B cell (primary cell): ENCODE results near the gene LRRC40. TPM values are rescaled to one million over a fixed set of nuclear protein-coding genes. Genes with fewer than 3 reads are reported as not detected.

Experiments
- ATAC-seq: fragments of 200-7000 bp; cut with Tn5 transposase; one replicate; pipeline ENCODE4 v1.10.0; 2021; ENCODE audit warnings: low read depth, mild to moderate bottlenecking, moderate number of reproducible peaks, moderate library complexity
- CTCF ChIA-PET: fragments of 350-600 bp; sonication (Branson Sonifier 250); formaldehyde crosslinking; loops from one replicate; lab custom pipeline; 2021; ENCODE audit warnings: antibody characterized with exemption, inconsistent platforms; lab: Charles Lee
- POLR2A ChIA-PET: fragments of 350-600 bp; sonication (Branson Sonifier 250); formaldehyde crosslinking; loops from one replicate; lab custom pipeline; 2021; ENCODE audit warnings: antibody characterized with exemption; lab: Charles Lee
- DNase-seq: peaks from one replicate; pipeline ENCODE4 v3.0.0; 2013
- H2AFZ ChIP-seq: 2 replicates; pipeline ENCODE4 v1.6.1; 2012; ENCODE audit warnings: mild to moderate bottlenecking, low read depth, low read length; ENCODE audit not compliant: insufficient read depth, poor library complexity, severe bottlenecking
- H3K27ac ChIP-seq, 2 donors: 1 replicate in 1 of 2; 2 replicates in 1 of 2; pipeline ENCODE4 v1.5.1; 2012 to 2013; ENCODE audit warnings: low read length in 2 of 2, mild to moderate bottlenecking in 2 of 2, moderate library complexity in 1 of 2
- H3K27me3 ChIP-seq, 4 experiments: fragments of 200-600 bp in 1 of 4; sonication (generic) in 1 of 4; replicated peaks in 1 of 4; 1 replicate in 2 of 4; 2 replicates in 2 of 4; pipeline versions ENCODE4 v1.6.1 to v1.7.0; 2013 to 2016; ENCODE audit warnings: low read length in 3 of 4, mild to moderate bottlenecking in 2 of 4, mixed read lengths in 1 of 4, moderate library complexity in 1 of 4; ENCODE audit not compliant: insufficient read depth in 4 of 4, control insufficient read depth in 3 of 4; ENCODE audit errors: control extremely low read depth in 1 of 4
- H3K36me3 ChIP-seq, 2 experiments: replicated peaks in 1 of 2; 1 replicate in 1 of 2; 2 replicates in 1 of 2; pipeline versions ENCODE4 v1.6.1 to v1.7.1; 2013; ENCODE audit warnings: low read length in 1 of 2; ENCODE audit not compliant: insufficient read depth in 2 of 2, control insufficient read depth in 1 of 2; ENCODE audit errors: control extremely low read depth in 1 of 2, extremely low read depth in 1 of 2
- H3K4me1 ChIP-seq, 2 donors: fragments of 200-600 bp in 1 of 2; sonication (generic) in 1 of 2; 1 replicate in 1 of 2; 2 replicates in 1 of 2; pipeline versions ENCODE4 v1.5.1 to v1.6.1; 2013 to 2017; ENCODE audit warnings: low read length in 2 of 2; ENCODE audit not compliant: control insufficient read depth in 2 of 2, insufficient read depth in 2 of 2
- H3K4me2 ChIP-seq: replicated peaks from 2 replicates; pipeline ENCODE3; 2012; ENCODE audit warnings: mild to moderate bottlenecking, low read depth, low read length; ENCODE audit not compliant: poor library complexity, severe bottlenecking
- H3K4me3 ChIP-seq, 5 experiments: fragments of 200-600 bp in 1 of 5; sonication (generic) in 1 of 5; 1 replicate in 3 of 5; 2 replicates in 2 of 5; pipeline versions ENCODE4 v1.5.1 to v1.7.0; 2011 to 2016; ENCODE audit warnings: low read length in 4 of 5, mild to moderate bottlenecking in 4 of 5, low read depth in 2 of 5, control low read depth in 1 of 5, moderate library complexity in 1 of 5; ENCODE audit not compliant: insufficient read depth in 1 of 5; ENCODE audit errors: control extremely low read depth in 1 of 5, extremely low read depth in 1 of 5
- H3K79me2 ChIP-seq: fragments of 200-600 bp; sonication (generic); one replicate; pipeline ENCODE4 v1.6.0; 2016; ENCODE audit warnings: low read length; ENCODE audit not compliant: control insufficient read depth, insufficient read depth
- H3K9ac ChIP-seq: fragments of 200-600 bp; sonication (generic); 2 replicates; pipeline ENCODE4 v1.6.1; 2017; ENCODE audit warnings: mild to moderate bottlenecking, low read length, moderate library complexity
- H3K9me3 ChIP-seq, 3 donors: one replicate each; pipeline versions ENCODE4 v1.6.1 to v1.7.1; 2013; ENCODE audit warnings: low read length in 2 of 3; ENCODE audit not compliant: control insufficient read depth in 2 of 3, insufficient read depth in 1 of 3; ENCODE audit errors: control extremely low read depth in 1 of 3
- H4K20me1 ChIP-seq: 2 replicates; pipeline ENCODE4 v1.6.0; 2012; ENCODE audit warnings: mild to moderate bottlenecking, low read length; ENCODE audit not compliant: insufficient read depth, control insufficient read depth, poor library complexity, severe bottlenecking
- H3K27ac Mint-ChIP-seq: one replicate; pipeline ENCODE4 v1.8.0; 2021; ENCODE audit warnings: mixed read lengths
- H3K27me3 Mint-ChIP-seq: one replicate; pipeline ENCODE4 v1.8.0; 2021; ENCODE audit warnings: mixed read lengths
- H3K4me1 Mint-ChIP-seq: one replicate; pipeline ENCODE4 v1.8.0; 2021; ENCODE audit warnings: mixed read lengths
- H3K4me3 Mint-ChIP-seq: one replicate; pipeline ENCODE4 v1.8.0; 2021; ENCODE audit warnings: mixed read lengths
- H3K9me3 Mint-ChIP-seq: one replicate; pipeline ENCODE4 v1.8.0; 2022; ENCODE audit warnings: mixed read lengths; ENCODE audit not compliant: insufficient read depth
- CTCF ChIP-seq: fragments of 200-600 bp; IDR thresholded peaks from one replicate; pipeline ENCODE4 v1.8.0; 2022; ENCODE audit warnings: antibody characterized with exemption, mild to moderate bottlenecking
- EZH2 ChIP-seq: IDR thresholded peaks from 2 replicates; pipeline ENCODE4 v1.6.1; 2012; ENCODE audit warnings: borderline replicate concordance, low read depth, mild to moderate bottlenecking, moderate library complexity, low read length; ENCODE audit not compliant: insufficient read depth, poor library complexity, severe bottlenecking
- WGBS: methylation state at CpG from one replicate; pipeline ENCODE4 v1.1.5; 2013; ENCODE audit warnings: missing lambda C conversion rate; ENCODE audit not compliant: insufficient coverage; 5-methylcytosine and 5-hydroxymethylcytosine counted together
- intact Hi-C: fragments of 100-400 bp; cut with micrococcal nuclease; formaldehyde crosslinking; loops from one replicate; pipeline ENCODE4 v1.10.0; 2022
- polyA plus RNA-seq: library from polyadenylated mRNA; depleted of rRNA; stranded (reverse); fragments of >200 nt; gene quantifications from 2 replicates; pipeline ENCODE4 v1.2.3, GENCODE V29; 2012
- total RNA-seq, 2 donors: library from RNA; stranded (reverse); fragments of 120-200 nt in 1 of 2; gene quantifications; 1 replicate in 1 of 2; 2 replicates in 1 of 2; pipeline versions ENCODE4 v1.2.3 to v1.2.4, GENCODE V29; 2013 to 2022

The LRRC40 gene
- total and polyA plus RNA-seq, 2 donors (not counting 1 experiment from before 2014, with no cell fraction given) = 4.4 to 14.5 TPM

GRCh38 chr1:70134148-70134547, 71.2 kb downstream of the LRRC40 start:
- H3K4me3 Mint-ChIP-seq = no peak overlapping the region
- 100% methylated on average over 1 of the region's 3 CpGs for WGBS

GRCh38 chr1:70117046-70117445, 88.3 kb downstream of the LRRC40 start:
- H3K4me1 ChIP-seq = no peaks in the 10 kb centered on the region
- POLR2A ChIA-PET = no interaction called here
- no peaks in the 10 kb centered on the region for H3K79me2 ChIP-seq
- no peak overlapping the region for H3K9ac ChIP-seq
- DNase-seq = no peak
- H3K4me3 Mint-ChIP-seq = no peak overlapping the region
- H3K4me2 ChIP-seq = no peak overlapping the region
- no peak for ATAC-seq
- CTCF ChIA-PET = interaction anchor here (1.2 kb wide), 1 partner anchor 9 kb away, joined by 9 read pairs; no protein-coding TSS in a partner anchor
- intact Hi-C loops = no loop called here
- H3K4me1 Mint-ChIP-seq = no peaks in the 10 kb centered on the region
- no peak overlapping the region for H3K4me3 ChIP-seq
- no peak overlapping the region for H3K27ac ChIP-seq
- H3K27me3 Mint-ChIP-seq = peaks cover 16% of the 10 kb centered on the region
- H2AFZ ChIP-seq = no peak overlapping the region
- TF ChIP-seq EZH2 = no peak
- TF ChIP-seq CTCF = no peak
- no peak overlapping the region for H3K27ac Mint-ChIP-seq
- H3K36me3 ChIP-seq = no peaks in the 10 kb centered on the region
- no peaks in the 10 kb centered on the region for H3K9me3 Mint-ChIP-seq
- no peaks in the 10 kb centered on the region for H3K9me3 ChIP-seq
- H3K27me3 ChIP-seq = peaks cover 0 to 9% (median 0%) of the 10 kb centered on the region in 4 experiments
- no peaks in the 10 kb centered on the region for H4K20me1 ChIP-seq

More at GRCh38 chr1:70134148-70134547, 71.2 kb downstream of the LRRC40 start:
- Histone ChIP-seq H3K27ac (no peak overlapping the region), H3K27me3 (peaks cover 0 to 3% (median 0%) of the 10 kb centered on the region in 4 experiments), H2AFZ (no peak overlapping the region), H4K20me1 (no peaks in the 10 kb centered on the region), H3K9ac (no peak overlapping the region), H3K4me1 (no peaks in the 10 kb centered on the region), H3K36me3 (no peaks in the 10 kb centered on the region), H3K4me2 (no peak overlapping the region), H3K4me3 (no peak overlapping the region), H3K79me2 (no peaks in the 10 kb centered on the region), H3K9me3 (no peaks in the 10 kb centered on the region)
- ChIA-PET CTCF (interaction anchor here (0.9 to 2.9 kb wide), 6 partner anchors 8 to 374 kb away, joined by 3 to 14 read pairs (median 6); no protein-coding TSS in a partner anchor), POLR2A (no interaction called here)
- Mint-ChIP-seq H3K9me3 (no peaks in the 10 kb centered on the region), H3K27ac (no peak overlapping the region), H3K4me1 (no peaks in the 10 kb centered on the region), H3K27me3 (peaks cover 8% of the 10 kb centered on the region)
- no peak for DNase-seq
- TF ChIP-seq CTCF (no peak), EZH2 (no peak)
- no peak for ATAC-seq
- intact Hi-C loops = no loop called here
